WERI-Rb-1 (cell line): ENCODE data around the gene AP5B1.

Experiments used
- DNase-seq: peaks from one replicate; pipeline ENCODE4 v3.0.0-alpha.2; 2020
- H3K27ac ChIP-seq: fragments of 250-450 bp; sonication (Bioruptor Pico); 2 replicates; pipeline ENCODE4 v1.5.1; 2020; ENCODE audit warnings: mild to moderate bottlenecking, moderate library complexity
- H3K27me3 ChIP-seq: fragments of 250-450 bp; sonication (Bioruptor Pico); 2 replicates; pipeline ENCODE4 v1.5.1; 2021; ENCODE audit warnings: mild to moderate bottlenecking, low read depth, moderate library complexity; ENCODE audit not compliant: insufficient read depth, severe bottlenecking
- H3K36me3 ChIP-seq: fragments of 250-450 bp; sonication (Bioruptor Pico); 2 replicates; pipeline ENCODE4 v1.5.1; 2020; ENCODE audit warnings: mild to moderate bottlenecking, moderate library complexity
- H3K4me3 ChIP-seq: 2 replicates; pipeline ENCODE4 v1.5.1; 2011; ENCODE audit warnings: low read depth, mild to moderate bottlenecking, control low read depth, low read length
- H3K9me3 ChIP-seq: fragments of 250-450 bp; sonication (Bioruptor Pico); 2 replicates; pipeline ENCODE4 v1.5.1; 2021; ENCODE audit warnings: mild to moderate bottlenecking, moderate library complexity; ENCODE audit not compliant: severe bottlenecking
- TF ChIP-seq, protein P1 (sequence below): IDR thresholded peaks from 2 replicates; pipeline ENCODE4 v1.5.1; 2011; ENCODE audit warnings: low read depth, mild to moderate bottlenecking, control low read depth, inconsistent platforms, low read length

The AP5B1 gene

DNA sequence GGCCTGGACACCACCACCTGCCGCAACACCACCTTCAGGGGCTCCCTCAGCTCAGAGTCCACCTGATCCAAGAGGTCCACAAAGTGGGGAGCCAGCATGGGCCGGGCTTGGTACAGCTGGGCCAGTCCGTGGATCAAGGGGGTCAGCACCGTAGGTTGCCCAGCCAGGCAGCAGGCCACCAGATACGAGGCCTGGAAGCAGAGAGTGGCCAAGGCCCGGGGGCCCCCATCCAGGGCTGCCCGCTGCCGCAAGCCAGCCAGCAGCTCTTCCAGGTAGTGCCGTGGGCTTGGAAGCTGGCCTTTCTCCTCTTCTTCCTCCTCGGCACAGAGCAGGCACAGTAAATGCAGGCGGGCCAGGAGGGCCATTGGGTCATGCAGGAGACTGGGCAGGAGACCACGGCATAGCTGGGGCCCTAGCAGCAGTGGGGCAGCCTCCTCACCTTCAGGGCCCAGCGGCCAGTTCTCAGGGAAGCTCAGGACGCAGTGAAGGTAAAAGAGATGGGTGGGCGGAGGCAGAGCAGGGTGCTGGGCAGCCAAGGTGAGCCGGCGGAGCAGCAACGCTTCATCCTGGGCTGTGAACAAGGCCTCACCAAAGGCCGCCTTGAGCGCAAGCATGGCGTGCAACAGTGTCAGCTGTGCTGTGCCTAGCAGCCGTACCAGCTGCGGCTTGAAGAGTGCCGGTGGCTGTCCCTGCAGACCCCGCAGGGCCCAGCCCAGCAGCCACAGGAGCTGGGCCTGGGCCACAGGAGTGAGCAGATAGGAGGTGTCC is 1.7 kb downstream of the AP5B1 start:
- no peaks in the 10 kb centered on the region for H3K27me3 ChIP-seq
- peak overlapping the region; percentile 86 for H3K4me3 ChIP-seq
- no peak for DNase-seq
- peaks cover 44% of the 10 kb centered on the region for H3K36me3 ChIP-seq
- TF ChIP-seq, protein P1, sequence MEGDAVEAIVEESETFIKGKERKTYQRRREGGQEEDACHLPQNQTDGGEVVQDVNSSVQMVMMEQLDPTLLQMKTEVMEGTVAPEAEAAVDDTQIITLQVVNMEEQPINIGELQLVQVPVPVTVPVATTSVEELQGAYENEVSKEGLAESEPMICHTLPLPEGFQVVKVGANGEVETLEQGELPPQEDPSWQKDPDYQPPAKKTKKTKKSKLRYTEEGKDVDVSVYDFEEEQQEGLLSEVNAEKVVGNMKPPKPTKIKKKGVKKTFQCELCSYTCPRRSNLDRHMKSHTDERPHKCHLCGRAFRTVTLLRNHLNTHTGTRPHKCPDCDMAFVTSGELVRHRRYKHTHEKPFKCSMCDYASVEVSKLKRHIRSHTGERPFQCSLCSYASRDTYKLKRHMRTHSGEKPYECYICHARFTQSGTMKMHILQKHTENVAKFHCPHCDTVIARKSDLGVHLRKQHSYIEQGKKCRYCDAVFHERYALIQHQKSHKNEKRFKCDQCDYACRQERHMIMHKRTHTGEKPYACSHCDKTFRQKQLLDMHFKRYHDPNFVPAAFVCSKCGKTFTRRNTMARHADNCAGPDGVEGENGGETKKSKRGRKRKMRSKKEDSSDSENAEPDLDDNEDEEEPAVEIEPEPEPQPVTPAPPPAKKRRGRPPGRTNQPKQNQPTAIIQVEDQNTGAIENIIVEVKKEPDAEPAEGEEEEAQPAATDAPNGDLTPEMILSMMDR = no peak
- peak overlapping the region; percentile 97; the same call in 1 of the 2 replicates for H3K27ac ChIP-seq
- no peaks in the 10 kb centered on the region for H3K9me3 ChIP-seq

GRCh38 chr11:65778431-65778900 is 2.3 kb downstream of the AP5B1 start:
- Histone ChIP-seq H3K36me3 (peaks cover 44% of the 10 kb centered on the region), H3K27ac (no peak overlapping the region), H3K9me3 (no peaks in the 10 kb centered on the region), H3K4me3 (no peak overlapping the region), H3K27me3 (no peaks in the 10 kb centered on the region)
- DNase-seq = no peak
- TF ChIP-seq, protein P1 = no peak

DNA sequence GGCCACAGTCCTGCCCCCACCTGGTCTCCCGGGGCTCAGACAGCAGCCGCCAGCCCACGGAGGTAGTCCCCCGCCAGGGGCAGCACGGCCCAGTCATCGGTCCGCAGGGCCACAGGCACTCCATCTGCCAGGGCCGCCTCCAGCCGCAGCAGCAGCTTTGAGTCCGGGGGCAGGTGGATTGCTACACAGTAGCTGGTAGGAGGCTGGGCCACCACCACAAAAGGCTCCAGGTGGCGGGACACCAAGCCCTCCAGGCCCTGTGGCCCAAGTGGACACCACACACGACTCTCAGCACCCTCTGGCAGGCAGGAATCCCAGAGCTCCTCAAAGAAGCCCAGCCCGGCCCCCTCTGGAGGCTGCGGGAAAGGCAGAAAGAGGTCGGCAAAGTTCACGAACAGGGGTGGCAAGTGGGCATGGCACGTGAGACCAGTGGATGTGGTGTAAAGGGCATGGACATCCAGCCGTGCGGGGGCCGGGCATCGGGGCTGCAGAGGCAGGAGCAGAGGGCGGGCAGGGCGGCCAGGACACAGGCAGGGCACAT is 2.9 kb downstream of the AP5B1 start:
- H3K27ac ChIP-seq = no peak overlapping the region
- H3K9me3 ChIP-seq = no peaks in the 10 kb centered on the region
- peaks cover 44% of the 10 kb centered on the region for H3K36me3 ChIP-seq
- TF ChIP-seq, protein P1 = no peak
- no peaks in the 10 kb centered on the region for H3K27me3 ChIP-seq
- no peak overlapping the region for H3K4me3 ChIP-seq
- DNase-seq = no peak

GRCh38 chr11:65777241-65777640 is 3.5 kb downstream of the AP5B1 start:
- TF ChIP-seq, protein P1 = no peak
- Histone ChIP-seq H3K9me3 (no peaks in the 10 kb centered on the region), H3K4me3 (no peak overlapping the region), H3K27me3 (no peaks in the 10 kb centered on the region), H3K27ac (no peak overlapping the region), H3K36me3 (peaks cover 44% of the 10 kb centered on the region)
- DNase-seq = no peak

DNA sequence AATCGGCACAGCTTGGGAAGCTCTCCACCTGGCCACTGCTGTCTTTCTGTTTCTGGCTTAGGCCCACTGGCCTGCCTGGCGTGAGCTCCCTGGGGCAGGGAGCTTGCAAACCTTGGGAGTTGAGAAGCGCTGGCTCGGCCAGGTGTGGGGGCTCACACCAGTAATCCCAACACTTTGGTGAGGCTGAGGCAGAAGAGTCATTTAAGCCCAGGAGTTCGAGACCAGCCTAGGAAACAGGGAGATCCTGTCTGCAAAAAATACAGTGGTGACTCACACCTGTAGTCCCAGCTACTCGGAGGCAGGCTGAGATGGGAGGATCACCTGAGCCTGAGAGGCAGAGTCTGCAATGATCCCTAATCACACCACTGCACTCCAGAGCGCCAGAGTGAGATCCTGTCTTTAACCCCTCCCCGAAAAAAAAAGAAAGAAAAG is 4.0 kb downstream of the AP5B1 start:
- H3K27ac ChIP-seq = no peak overlapping the region
- DNase-seq = no peak

More for the DNA sequence above, 4.0 kb downstream of the AP5B1 start:
- no peaks in the 10 kb centered on the region for H3K9me3 ChIP-seq
- H3K4me3 ChIP-seq = no peak overlapping the region
- peaks cover 44% of the 10 kb centered on the region for H3K36me3 ChIP-seq
- TF ChIP-seq, protein P1 = no peak
- H3K27me3 ChIP-seq = no peaks in the 10 kb centered on the region
